ENCODE data around the gene PLD3.
"Not testable (repeated sequence)": the region's sequence is repeated elsewhere in the genome, so short reads cannot be mapped to it uniquely, and the experiment has no call there.

The PLD3 gene

DNA sequence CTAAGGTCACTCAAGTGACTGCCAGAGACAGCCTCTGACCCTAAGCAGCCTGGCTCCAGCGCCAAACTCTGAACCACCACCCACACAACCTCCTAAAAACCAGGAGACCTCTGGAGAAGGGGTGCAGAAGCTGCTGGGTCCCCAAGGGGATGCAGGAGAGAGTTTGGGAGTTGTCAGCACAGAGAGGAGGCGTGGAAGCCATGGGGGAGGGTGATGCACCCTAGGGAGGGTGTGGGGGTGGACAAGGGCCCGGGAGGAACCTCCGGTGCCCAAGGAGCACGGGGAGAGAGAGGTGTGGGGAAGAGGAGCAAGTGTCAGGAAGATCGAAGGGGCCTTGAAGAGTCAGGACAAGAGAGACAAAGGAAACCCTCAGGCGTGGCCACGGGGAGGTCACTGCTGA, 43.6 kb downstream of the PLD3 start:
- DNase-seq: no peak

DNA sequence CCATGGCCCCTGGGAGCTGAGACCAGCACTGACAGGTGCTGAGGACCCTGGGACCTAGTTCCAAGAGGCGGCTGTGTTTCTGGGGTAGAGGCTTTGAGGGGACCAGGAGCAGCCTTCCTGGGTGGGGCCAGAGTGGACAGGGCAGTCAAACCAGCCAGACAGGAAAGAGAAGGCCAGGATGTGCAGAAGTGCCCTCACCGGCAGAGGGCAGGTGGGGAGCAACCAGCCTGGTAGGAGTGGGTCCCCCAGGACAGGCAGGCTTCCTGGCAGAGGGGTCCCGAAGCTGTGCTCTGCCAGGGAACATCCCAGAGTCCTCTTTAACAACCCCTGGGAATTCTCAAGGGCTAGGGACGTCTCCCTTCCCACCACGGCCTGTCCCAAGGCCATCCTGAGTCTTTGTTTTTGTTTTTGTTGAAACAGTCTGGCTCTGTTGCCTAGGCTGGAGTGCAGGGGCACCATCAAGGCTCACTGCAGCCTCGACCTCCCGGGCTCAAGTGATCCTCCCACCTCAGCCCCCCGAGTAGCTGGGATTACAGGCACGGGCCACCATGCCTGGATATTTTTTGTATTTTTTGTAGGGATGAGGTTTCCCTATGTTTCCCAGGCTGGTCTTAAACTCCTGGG, 44.5 kb downstream of the PLD3 start:
- no peak for DNase-seq

DNA sequence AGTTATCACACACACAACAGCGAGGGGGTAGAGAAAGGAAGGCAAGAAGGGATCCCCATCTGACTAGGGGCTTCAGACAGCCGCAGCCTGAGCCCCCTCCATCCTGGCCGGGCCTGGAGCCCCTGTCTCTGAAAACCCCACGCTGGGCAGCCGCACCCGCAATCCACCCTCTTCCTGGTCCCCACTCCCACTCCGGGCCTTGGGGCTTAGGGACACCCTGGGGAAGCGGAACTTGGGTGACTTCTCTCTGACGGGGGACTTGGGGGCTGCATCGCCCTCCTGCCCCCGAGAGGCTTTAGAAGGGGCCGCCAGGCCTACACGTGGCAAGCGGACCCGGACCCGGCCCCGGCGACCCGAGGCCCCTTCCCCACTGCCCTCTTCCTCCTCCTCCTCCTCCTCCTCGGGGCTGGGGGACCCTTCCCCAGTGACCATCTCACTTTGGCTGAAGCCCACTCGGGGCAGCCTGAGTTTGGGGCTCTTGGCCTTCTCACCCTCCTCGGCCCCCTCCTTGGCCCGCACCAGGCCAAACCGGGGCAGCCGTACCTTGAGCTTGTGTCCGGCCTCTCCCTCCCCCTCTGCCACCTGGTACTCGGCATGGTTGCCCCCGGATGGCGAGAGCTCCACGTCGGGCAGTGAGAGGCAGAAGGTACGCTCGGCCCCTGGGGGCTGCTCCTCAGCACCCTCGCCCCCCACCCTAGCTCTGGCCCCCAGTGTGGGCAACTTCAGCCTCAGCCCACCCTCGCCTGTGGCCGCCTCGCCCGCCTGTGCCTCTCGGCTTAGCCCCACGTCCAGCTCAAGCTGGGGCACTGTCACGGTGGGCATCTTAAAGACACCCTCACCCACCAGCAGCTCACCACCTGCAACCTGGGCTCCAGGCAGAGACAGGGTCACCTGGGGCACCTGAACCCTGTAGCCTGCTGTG, 45.7 kb downstream of the PLD3 start:
- no peak for DNase-seq

DNA sequence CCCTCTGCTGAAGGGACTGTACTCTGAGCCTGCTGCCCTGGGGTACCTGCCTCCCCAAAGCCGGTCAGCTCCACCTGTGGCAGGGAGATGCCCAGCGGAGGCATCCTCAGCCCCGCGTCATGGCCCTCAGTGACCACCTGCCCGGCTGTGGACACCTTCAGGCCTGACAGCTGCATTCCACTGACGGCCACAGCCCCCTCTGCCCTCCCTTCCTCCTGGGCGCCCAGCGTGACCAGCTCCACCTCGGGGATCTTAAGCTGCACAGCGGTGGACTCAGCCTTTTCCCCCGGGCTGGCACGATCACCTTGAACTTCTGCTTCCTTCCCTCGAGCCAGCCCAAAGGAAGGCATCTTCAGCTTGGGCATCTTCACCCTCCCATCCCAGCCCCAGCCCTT, 46.3 kb downstream of the PLD3 start:
- DNase-seq: no peak

DNA sequence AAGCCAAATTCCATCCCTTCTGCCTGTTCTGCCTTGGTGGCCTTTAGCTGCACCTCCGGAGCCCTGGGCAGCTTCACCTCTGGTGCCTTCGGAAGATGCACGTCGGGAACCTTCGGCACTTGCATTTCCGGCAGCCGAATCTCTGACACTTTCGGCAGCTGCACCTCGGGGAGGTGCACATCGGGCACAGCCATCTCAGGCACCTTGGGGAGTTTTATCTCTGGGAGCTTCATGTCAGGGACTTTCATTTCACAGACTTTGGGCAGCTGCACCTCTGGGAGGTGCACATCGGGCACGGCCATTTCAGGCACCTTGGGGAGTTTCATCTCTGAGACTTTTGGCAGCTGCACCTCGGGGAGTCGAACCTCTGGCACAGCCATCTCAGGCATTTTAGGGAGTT, 47.5 kb downstream of the PLD3 start:
- DNase-seq: no peak

DNA sequence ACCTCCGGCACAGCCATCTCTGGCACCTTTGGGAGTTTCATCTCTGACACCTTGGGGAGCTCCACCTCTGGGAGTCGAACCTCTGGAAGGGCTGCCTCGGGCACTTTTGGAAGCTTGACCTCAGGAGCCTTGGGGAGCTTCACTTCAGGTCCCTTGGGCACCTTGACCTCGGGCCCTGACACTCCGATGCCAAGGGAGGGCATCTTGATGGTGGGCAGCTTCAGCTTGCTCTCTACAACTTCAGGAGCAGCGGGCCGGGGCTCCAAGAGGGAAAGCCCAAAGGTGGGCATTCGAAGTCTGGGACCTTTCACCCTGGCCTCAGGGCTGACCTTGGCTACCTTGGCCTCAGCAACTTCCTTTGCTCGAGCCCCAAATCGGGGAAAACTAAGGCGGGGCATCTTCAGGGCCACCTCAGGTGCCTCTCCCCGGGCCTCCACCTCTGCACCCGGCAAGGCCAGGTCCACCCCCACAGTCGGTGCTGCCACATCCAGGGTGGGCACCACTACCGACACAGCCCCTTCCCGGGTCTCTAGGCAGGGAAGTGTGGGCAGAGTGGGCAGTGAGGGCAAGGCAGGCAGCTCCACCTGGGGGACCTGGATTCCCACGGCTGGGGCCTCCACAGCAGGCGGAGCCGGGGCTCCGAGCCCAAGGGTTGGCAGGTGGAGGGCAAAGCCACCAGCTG, 48.5 kb downstream of the PLD3 start:
- DNase-seq: no peak

DNA sequence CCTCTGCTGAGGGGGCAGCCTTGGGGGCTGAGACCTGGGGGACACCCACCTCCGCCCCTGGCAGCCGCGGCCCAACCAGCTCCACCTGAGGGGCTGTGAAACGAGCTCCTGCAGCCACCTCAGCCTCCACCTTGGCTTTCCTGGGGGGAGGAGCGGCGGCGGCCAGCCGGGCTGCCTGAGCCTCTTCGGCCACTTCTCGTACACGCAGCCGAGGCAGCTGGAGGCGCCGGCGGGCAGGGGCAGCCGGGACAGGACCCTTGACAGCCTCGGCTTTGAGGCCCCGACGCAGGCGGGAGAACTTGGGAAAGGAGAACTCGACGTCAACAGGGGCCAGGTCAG, 49.0 kb downstream of the PLD3 start:
- DNase-seq: no peak

DNA sequence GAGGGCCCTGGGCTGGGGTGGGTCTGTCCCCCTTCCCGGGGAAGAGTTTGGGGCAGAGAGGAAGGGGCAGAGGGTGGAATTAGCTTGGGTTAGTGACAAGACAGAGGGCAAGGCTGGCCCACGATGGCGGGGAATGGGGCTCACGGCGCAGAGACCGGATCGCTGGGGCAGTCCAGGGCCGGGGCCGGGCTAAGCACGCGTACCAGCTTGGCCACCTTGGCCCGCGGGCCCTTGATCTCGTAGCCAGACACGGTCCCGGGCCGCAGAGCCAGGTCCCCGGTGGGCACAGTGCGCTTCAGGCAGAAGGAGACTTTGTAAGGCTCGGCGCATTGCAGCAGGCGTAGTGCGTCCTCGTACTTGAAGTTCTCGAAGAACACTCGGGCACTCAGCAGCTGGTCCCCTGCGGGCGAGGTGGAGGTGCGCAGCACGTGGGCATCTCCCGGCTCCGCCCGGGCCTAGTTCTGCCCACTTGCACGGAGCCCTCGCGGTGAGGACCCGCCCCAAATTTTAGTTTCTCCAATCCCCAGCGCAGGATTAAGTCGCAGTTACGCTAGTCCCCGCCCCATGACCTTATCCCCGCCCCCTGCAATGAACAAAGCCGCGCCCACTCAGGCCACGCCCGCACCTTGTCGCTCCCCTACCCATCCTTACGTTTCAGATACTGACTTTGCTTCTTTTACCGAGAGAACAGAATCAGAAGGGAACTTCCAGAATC, 50.1 kb downstream of the PLD3 start:
- peak; percentile 47 to 51 for DNase-seq

DNA sequence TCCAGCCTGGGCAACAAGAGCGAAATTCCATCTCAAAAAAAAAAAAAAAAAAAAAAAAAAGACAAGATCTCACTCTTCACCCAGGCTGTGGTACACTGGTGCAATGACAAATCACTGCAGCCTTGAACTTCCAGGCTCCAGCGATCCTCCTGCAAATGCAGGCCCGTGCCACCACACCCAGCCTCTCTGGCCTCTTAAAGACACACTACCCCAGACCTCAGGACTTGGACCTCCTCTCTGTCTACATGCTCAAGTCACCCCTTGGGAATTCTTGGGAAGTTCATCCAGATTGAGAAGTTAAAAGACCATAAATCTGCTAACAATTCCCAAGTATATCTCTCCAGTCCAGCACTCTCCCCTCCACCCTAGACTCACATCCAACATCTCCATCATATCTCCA, 52.1 kb downstream of the PLD3 start:
- no peak for DNase-seq

DNA sequence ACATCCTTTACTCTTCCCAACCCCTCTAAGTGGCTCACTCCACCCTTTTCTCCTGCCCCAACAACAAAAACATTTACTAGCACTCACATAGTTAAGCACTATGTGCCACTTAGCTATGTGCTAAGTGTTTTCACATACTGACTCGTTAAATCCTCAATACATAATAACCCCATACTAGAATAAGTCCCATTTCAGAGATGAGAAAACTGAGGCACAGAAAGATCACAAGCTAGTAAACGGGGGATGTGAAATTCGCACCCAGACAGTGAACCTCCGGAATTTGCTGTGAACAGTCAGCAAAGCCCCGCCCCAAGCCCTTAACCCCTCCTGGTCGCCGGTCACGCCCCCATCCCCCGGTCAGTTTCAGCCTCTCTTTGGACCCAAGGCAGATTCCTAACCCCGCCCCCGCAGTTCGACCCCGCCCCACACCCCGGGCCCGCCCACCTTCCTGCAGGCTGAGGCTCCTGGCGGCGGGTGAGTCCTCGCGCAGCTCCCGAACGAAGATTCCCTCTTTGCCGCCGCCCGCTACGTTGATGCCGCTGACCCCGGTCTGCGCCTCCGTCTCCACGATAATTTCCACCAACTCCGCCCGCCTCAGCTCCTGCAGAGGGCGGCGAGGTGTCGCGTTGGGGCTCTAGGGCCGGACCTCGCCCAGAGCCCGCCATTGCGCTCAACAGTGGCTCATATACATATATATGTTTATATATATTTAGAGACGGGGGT, 54.9 kb downstream of the PLD3 start:
- DNase-seq: peak; percentile 74 to 79

DNA sequence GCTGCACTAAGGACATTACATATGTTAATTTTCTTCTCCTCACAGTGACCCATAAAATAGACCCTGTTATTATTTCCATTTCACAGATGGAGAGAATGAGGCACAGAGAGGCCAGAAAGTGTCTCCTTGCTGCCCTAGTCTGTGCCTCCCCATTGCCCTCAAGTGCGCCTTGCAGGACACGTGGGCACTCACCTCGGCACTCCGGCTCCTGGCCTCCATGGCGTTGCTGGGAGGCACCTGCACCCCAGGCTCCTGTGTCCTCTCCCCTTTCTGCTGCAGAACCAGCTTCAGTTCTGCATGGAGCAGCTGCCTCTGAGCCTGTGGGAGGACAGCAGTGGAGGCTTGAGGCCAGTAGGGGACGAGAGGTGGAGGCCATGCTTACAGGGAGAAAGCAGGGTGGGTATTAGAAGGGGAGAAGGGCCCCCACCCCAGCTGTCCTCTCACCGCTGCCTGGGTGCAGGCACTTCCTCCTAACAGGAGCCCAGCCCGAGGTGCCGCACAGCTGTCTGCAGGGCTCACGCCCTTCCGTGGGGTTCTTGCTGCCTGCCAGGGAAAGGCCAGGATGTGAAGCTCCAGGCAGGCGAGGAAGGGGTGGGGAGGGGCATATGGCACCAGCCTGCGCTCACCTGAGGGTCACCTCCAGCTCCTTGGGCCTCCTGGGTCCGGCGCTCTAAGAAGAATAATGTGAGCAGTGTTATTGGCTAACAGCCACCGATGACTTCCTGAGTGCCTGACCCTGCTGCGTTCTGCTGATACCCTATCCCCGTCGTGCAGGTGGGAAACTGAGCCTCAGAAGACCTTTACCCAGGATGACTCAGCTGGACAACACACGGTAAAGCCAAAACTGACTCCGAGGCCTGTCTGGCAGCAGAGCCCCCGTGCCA, 59.5 kb downstream of the PLD3 start:
- DNase-seq: no peak

DNA sequence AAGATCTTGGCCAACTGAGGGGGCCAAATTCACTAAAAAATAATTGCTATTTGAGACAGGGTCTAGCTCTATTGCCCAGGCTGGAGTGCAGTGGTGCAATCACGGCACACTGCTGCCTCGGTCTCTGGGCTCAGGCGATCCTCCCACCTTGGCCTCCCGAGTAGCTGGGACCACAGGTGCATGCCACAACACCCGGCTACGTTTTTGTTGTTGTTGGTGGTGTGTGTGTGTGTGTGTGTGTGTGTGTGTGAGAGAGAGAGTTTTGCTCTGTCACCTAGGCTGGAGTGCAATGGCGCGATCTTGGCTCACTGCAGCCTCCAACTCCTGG, 60.1 kb downstream of the PLD3 start:
- DNase-seq: not testable (repeated sequence)

DNA sequence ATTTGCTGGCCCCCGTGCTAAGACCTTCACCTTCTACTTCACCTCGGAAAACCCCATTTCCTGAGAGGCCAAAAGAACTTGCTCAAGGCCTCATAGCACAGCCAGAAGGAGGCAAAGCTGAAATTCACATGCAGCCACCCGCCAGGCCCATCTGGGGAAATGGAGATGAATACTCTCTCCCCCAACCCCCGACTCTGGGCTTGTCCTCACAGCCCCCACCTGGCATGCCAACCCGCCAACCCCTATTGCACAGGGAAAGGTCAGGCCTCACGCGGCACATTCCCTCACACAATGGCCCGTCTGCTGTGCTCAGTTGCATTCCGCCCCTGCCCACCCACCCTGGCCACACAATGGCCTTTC, 61.5 kb downstream of the PLD3 start:
- no peak for DNase-seq

DNA sequence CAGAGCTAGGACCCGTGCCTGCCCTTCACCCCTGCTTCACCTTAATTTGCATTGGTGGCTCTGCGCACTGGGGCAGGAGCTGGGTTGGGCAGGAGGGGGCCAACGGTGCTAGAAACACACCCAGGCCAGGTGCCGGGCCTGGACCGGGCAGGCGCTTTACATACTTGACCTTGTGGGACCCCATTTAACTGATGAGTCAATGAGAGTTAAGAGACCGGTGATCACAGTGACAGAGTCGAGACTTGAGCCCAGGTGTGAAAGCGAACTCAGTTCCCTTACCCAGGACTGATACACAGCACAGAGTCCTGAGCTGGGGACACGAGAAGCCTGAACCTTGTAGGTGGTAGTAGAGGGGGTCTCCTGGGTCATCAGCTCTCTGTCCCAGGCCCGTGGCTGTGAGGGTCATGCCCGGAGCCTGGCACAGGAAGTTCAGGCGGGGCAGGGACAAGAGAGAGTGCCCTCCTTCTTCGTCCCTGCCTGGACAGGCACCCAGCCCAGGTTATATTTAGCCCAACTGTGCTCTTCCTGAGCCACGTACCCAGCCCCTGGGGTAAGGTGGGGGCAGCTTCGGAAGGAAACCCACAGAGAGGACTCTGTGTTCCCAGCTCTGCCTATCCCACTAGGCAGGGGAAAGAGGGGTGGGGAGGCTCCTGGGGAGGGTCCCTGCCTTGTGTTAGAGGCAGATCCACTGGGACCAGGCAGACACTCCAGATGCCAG, 62.8 kb downstream of the PLD3 start:
- no peak for DNase-seq

DNA sequence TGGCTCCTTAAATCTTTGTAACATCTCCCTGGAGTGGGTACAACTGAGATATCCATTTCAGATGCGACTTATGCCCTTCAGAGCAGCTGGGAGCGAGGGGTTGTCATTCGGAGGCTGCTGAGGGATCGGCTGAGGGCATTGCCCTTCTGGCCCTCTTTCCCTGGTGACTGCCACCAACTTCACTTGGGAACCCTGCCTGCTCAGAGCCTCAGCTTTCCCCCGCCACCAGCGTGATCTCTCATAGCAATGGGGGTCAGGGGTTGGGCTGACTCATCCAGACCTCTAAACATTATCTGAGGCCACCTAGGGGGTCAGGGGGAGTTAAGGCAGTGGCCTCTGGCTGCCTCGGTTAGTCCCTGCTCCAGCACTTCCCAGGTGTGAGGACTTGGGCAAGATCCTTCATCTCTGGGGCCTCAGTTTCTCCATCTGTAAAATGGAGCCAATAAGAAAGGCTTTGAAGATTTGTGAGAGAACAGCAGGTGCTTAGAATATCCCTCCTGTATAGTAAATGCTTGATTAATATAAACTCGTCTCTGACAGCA, 63.5 kb downstream of the PLD3 start:
- no peak for DNase-seq

DNA sequence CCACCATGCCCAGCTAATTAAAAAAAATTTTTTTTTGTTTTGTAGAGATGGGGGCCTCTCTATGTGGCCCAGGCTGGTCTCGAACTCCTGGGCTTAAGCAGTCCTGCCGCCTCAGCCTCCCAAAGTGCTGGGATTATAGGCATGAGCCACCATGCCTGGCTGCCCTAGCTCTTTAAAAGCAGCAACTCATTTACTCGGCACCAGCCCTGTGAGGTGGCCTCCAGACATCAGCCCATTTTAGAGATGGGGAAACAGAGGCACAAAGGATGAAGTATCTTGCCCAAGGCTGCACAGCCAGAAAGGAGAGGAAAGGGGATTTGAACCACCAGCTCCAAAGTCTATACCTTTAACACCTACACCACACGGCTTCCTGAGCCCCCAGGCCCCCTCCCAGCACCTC, 64.4 kb downstream of the PLD3 start:
- DNase-seq: no peak

DNA sequence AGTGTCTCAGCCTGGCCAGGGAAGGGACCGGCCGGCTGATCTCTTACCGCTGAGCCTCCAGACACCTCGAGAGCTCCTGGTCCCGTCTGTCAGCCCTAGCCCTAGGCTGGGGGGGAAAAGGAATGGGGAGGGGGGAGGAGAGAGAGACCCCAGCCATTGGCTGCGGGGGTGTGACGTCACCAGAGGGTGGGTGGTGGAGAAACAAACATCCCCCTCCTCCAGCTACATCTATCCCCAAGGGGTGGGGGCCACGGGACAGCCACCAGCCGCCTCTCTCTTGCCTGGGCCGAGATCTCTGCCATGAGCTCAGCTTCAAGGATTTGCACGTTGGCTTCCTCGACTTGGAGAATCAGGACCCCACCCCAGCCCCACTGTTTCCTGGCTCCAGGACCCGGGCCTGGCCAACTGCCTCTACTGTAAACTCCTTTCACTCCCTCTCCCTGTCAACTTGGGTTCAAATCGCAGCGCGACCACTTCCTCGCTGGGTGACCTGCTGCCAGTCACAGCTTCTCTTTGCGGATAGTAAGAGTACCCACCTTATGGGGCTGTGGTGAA, 64.9 kb downstream of the PLD3 start, which contains the start of gene PRX:
TSS of gene PRX (minus strand) at position 88 of the 555 bp plus-strand sequence. CDS start 5,446 bp downstream, outside the sequence.
- no peak for DNase-seq

DNA sequence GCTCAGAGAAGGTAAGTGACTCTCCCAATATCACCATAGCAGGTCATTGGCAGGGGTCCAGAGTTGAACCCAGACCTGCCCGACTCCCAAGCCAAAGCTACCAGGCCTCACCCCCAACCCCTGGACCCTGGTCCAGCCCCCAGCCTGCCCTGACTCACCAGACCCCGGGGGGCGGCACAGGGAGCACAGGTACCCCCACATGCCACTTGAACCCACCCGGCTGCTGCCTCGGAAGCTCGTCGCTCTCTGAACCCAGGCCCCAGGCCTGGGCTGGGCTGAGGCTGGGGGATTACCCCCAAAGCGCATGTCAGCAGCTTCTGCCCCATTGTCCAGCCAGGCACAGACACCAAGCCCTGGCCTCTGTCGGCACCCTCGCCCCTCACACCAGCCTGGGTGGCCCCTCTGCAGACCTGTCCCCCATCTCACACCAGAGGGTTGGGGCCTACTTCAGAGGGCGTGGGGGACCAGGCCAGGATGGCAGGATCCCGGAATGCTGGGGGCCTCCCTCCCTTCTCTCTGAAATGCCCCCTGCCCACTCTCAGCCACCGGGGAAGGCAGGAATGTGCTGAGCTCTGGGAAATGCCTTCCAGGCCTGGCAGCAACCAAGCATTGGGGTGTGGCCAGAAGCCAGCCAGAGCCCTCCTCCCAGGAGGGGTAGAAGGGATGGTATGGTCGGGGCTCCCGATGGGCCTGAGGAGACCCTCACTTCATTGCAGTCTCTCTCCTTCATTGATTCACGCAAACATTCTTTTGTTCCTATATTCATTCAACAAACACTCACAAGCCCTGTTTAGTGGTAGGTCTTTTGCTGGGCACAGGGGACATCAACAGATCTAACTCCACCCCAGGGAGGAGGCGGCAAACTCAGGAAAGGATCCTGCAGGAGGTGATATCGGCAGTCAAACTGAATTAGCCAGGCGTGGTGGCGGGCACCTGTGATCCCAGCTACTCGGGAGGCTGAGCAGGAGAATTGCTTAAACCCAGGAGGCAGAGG, 66.3 kb downstream of the PLD3 start:
- DNase-seq: no peak

DNA sequence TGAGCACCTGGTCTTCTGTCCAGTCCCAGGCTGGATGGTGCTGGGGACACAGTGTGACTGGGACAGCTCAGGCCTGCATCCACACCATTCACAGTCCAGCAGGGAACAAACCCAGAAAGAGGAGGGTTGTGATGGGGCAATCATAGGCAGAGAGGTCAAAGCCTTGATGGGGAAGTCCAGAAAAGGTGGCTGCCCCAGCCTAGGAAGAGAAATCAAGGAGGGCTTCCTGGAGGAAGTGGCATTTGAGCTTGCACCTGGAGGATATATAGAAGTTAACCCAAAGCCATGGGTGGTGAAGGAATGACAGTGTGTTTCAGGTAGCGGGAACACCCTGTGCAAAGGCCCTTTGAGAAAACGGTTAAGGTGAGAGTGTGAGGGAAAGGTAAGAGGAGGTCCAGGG, 67.3 kb downstream of the PLD3 start:
- DNase-seq: no peak

Measured in stimulated activated CD4-positive, alpha-beta T cell treated with anti-CD3 and anti-CD28 coated beads, Interleukin-2, amount 100 ng/mL, for 48 hours (primary cell).